GM21576 (cell line): Measurements from ENCODE around the gene GUK1.

Experiments
- ATAC-seq: cut with Tn5 transposase; IDR thresholded peaks from one replicate; pipeline ENCODE4 v1.9.1; 2021; ENCODE audit warnings: mild to moderate bottlenecking, moderate library complexity; ENCODE audit not compliant: unreplicated experiment

Gene GUK1

DNA sequence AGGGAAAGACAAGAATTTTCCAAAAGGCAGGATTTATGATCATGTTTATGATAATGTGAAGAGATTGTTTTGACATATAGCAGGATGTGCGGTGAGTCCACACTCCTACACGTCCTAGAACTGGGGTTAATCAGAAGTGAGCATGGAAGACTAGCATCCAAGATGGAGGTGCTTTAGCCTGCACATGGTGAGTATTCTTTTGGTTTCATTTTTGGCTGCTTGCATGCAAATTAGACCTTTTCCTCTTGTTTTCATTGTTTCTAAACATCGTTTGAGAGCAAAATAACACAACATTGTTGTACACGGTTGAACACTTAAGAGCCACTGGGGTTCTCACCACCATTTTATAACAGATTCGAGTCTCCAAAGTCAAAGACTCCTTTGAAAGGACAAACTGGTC, 14.9 kb upstream of the GUK1 start:
- no peak for ATAC-seq

DNA sequence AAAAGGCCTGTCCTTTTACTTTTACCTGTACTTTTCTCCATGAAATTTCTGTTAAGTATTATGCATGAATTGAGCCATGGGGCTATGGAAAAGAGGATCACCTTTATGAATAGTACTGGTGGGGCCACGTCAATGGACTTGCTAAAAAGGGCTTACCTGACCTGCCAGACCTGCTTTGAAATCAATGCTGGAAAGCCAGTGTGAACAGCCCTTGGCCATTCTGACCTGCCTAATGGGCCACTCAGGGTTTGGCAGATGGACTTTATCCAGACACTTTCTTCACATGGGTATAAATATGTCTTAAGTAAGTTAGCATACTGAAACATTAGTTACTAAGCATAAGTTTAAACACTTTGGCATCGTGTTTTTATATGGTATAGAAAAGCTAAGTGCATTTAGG, 8.3 kb upstream of the GUK1 start:
- no peak for ATAC-seq

DNA sequence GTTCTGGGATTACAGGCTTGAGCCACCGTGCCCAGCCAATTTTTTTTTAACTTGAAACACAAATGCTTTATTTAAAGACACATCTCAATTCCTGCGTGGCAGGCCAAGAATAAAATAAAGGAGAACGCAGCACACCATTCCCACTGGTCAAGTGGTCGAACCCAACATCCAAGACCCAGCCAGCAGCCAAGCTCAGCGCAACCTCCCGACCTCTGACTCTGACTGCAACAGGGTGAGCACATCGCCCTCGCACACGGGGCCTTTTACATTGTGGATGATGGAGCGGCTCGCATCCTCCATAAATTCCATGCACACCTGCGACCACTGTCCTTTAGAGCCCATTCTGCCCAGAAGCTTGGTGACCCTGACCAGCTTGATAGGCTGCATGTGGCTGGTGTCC, 5.5 kb upstream of the GUK1 start:
- ATAC-seq: no peak

DNA sequence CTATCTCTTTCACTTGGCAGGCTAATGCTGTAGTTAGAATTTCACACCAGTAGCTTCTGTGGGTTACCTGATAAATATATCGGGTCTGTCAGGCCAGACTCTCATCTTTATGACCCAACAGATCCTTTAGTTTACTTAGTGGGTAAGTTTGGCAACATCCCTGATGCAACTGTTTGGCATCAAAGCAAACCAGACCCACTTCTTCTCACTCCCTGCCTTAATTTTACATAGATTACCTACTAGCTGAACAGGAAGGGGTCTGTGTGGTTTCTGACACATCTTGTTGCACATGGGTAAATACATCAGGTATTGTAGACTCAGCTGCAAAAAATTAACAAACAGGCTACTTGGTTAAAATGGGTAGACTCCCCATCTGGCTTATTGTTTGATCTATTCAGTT, 3.2 kb upstream of the GUK1 start:
- ATAC-seq: no peak

DNA sequence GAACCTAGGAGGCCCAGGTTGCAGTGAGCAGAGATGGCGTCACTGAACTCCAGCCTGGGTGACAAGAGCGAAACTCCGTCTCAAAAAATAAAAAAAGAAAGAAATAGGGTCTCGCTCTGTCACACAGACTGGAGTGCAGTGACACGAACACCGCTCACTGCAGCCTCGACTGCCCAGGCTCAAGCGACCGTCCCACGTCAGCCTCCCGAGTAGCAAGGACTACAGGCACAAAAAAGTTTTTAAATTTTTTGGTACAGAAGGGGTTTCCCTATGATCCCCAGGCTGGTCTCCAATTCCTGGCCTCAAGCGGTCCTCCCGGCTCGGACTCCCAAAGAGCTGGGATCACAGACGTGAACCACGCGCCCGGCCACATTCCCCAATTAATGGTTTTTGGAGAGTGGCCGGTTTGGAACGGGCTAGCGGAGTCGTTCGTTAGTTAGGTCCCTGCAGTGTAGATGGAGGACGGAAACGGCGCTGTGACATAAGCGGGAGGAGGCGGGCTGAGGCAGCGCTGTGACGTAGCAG, 611 bp upstream of the GUK1 start:
- ATAC-seq: no peak

DNA sequence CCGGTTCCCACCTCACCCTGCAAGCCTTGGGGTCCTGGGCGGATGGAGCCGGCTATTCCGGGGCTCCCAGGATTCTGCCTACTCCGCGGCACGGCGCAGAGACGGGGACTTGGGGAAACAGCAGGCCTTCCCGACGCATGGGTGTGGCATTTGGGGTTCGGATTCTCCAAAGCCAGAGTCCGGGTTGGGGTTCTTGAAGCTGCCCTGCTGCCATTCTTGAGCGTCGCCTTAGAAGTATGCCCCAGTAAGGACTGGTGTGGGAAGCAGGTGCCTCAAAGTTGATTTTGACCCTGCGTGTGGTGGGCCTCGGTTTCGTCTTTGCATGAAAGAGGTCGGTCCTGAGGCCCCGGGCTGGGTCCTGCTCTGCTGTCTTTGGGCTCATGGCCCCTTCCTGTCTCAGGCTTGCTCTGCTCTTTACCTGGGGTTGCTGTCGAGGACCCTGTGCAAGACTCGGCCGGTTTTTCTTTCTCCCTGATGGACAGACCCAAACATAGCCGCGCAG, 696 bp downstream of the GUK1 start:
- ATAC-seq: no peak

DNA sequence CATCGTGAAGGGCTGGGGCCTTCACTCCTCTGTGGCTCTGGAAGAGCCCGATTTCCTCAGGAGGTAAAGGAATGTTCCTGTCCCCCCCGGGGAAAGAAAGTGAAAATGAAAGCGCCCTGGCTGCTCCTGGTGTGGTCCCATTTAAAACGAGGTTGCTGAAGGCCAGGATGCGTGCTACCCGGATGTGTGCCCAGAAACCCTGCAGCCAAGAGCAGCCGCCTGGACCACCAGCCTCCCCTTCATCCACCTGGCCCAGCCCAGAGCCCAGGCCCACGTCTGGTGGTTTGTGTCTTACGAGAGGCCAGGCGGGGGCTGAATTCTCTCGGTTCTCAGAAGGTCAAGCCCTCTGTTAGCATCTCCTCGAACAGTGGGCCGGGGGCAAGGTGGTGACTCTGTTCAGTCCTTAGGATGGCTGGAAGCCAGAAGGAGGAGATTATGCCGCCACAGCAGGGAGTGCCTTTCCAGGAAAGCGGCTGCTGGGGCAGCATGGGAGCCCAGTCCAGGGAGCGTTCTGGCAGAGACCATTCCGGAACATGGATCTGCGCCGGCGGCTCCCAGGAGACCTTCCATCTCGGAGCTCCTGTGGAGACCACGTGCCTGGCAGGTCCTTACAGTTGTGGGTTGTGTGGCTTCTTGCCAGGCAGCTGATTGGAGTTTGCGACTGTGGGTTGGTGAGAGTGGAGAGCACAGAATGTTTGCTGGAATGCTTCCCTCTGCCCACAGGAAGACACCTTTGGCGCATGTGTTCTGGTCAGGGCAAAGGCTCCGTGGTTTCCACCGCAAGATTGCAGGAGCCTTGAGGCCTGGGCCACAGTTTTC, 1.4 kb downstream of the GUK1 start:
- no peak for ATAC-seq

DNA sequence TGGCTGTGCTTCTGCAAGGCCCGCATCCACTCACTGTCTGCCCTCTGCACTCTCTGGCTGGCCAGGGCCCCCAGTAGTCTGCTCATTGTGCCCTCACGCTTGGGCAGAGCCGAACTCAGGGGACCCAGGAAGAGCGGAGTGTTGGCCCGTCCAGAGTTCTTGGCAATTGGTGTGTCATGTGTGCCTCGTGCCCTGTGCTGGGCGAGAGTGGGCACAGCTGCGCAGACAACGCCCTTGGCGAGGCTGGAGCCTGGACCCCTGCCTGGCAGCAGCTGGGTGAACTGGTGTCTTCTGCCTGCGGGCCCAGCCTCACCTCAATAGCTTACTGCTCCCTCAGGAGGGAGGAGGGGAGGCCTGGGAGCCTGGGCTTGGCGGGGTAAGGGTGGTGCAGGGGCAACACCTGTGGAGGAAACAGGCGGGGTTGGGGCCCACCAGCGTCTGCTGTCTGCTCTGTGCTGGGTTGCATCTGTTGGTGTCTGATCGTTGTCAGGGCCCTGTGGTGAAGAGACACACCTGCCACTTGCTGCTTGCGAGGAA, 2.1 kb downstream of the GUK1 start:
- no peak for ATAC-seq

DNA sequence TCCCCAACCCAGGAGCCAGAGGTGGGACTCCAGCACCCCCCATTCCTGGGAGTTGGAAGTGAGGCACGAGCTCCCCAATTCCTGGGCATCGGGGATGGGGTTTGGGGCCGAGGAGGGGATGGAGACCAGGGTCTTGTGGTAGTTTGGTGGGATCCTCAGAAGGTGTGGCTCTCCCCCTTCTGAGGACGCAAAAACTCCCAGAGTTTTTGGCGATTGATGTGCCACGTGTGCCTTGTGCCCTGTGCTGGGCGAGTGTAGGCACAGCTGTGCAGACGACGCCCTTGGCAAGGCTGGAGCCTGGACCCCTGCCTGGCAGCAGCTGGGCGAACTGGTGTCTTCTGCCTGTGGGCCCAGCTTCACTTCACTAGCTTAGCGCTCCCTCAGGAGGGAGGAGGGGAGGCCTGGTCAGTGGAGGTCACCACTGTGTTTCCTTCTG, 2.6 kb downstream of the GUK1 start:
- ATAC-seq: no peak

DNA sequence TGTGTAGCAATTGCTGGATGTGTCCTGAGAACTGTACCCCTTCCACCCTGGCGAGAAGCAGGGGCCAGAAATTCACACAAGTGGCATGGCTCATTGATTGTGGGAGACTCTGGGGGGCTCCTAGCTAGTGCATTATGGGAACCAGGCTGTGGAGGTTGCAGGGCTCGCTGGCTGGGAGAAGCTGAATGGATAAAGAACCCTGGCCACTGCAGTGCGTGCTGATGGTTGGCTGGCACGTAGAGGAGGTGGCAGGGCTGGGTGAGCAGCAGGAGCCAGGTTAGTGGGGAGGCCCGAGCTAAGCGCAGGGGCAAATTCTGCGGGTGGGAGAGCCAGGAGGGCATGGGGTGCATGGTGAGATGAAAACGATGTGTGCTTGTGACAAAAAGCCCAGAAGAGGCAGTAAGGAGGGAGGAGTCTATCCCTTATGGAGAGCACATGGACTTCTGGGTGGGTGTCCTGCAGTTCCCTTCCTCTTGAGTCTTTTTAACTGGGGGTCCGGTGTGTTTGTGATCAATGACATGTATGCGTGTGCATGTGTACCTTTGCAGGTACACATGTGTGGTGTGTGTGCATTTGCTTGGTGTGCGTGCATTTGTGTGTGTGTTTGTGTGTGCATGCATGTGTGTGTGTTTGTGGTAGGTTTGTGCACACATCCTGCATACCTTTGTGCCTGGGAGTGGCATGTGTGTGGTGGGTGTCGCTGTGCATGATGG, 3.6 kb downstream of the GUK1 start:
- ATAC-seq: no peak

DNA sequence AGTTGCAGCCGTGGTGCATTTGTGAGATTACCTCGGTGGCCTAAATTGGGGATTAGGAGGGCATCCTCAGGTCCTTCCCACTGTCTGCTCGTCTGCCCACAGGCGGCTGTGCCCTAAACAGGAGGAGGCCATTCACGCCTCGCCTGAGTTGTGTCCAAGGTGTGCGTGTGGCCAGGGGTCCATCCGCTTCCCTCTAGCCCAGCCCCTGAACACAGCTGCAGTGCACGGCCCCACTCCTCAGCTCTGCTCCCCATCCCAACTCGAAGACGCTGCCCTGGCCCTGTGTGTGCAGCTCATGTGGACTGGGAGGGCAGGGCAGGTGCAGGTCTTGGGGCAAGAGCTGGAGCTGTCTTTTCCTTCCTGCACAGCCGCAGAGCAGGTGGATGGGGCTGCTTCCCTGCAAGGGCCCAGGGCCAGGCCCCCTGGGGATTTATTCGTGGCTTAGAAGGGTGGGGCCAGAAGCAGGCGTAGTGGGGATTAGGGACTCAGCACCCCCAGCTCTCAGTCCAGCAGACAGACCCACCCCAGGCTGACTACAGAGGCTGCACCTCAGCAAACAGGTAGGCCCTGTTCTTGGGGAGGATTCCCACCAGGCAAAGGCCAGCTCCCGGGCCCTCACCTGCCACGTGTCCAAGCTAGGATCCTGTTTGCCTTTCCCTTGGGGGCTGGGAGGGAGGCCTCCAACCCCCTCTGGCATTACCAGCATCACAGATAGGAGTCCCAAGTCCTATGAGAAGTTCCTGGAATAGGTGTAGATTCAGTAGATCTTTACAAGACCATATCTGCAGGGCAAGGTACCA, 4.3 kb downstream of the GUK1 start:
- no peak for ATAC-seq

DNA sequence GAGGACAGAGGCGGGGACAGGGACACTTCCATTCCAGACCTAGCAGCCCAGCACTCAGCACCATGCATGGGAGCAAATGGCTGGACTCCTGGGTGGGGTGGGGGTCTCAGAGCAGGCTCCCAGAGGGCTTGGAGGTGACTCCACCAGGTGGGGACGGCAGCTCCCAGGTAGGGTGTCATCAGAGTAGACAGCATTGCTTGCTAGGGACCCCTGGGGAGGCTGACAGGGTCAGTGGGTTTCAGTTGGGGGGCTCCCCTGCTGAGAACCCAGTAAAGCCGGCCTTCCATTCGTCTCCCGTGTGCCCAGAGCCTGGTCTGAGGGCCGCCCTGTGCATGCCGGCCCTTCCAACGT, 4.9 kb downstream of the GUK1 start:
- no peak for ATAC-seq

DNA sequence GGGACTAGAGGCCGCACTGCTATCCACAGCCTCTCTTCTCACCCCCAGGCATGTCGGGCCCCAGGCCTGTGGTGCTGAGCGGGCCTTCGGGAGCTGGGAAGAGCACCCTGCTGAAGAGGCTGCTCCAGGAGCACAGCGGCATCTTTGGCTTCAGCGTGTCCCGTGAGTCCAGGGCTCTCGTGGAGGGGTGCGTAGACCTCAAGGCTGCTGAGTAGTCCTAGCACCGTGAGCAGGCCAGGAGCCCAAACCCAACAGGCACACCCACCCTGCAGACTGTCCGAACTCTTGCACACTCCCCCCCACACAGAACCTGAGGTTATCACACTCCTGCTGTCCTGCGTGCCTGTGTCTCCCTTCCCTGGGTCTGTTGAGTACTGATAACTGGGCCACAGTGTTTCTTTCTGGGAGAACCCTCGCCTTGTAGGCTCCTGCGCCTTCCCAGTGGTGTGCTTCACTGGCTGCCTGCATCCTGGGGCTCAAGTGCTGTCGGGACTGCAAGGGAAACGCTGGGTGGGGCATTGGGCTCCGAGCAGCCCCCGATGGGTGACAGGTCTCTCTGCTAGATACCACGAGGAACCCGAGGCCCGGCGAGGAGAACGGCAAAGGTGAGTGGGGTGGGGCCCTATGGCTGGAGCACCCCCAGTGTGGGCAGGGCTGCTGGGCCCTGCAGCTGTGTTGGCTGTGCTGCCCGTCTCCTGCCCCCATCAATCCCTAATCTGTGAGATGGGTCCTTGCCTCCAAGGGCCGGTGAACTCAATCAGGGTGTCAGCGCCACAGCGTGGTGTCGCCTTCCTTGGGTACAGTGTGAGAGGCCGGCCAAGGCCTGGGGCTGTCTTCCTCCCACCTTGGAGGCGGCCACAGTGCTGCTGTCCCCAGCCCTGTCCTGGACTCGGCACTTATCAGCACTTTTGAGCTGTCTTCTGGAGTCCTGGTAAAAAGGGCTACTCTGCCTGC, 5.7 kb downstream of the GUK1 start:
- ATAC-seq: no peak

DNA sequence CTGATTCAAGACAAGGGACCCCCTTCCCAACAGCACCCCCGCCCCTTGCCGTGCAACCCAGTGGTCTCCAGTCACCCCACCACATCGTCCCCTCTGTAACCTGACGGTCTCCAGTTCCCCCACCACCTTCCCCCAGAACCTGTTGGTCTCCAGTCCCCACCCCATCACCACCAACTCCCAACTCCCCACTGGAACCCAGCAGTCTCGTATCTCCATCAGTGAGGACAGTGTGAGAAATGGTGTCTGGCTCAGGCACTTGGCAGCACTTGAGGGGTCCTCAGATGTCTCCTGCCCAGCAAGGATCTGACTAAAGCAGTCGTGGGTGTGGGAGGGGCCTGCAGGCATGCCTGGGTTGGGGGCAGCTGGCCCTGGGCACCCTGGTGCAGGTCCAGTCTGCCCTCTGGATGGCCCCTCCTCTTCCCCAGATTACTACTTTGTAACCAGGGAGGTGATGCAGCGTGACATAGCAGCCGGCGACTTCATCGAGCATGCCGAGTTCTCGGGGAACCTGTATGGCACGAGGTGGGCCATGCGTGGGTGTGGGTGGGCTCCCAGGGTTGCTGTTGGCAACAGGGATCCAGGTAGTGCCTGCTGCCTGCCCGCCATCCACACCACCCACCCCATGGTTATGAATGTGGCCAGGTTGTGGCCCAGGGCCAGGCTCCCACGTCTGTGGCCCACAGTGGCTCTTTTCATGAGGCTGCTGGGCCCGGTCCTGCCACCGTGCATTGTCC, 6.5 kb downstream of the GUK1 start:
- ATAC-seq: no peak

DNA sequence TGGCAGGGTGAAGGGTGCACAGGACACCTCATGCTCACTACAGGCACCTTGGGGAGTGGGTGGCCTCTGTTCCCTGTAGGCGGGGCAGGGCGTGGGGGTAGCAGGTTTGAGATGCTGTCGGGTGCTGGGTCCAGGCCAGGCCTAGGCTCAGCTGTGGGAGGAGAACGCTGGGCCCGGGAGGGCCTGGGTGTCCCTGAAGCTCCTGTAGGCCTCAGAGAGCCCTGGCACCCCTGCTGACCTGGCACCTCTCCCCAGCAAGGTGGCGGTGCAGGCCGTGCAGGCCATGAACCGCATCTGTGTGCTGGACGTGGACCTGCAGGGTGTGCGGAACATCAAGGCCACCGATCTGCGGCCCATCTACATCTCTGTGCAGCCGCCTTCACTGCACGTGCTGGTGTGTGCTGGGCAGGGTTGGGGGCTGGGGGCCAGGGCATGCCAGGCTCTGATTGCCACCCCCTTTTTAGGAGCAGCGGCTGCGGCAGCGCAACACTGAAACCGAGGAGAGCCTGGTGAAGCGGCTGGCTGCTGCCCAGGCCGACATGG, 7.1 kb downstream of the GUK1 start:
- no peak for ATAC-seq

DNA sequence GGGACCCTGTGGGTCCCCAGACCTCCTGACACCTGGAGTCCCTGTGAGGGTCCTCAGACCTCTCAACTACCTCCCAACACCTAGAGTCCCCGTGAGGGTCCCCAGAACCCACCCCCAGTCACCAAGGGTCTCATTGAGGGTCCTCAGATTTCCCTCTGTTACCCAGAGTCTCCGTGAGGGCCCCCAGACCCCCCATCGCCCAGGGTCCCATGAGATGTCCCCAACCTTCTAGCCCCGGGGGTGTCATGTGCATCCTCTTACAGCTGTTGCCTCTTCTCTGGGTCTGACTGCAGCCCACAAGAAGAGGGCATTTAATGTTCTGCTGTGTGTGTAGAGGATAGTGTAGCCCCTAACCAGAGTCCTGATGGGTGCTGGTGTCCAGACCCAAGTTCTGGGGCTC, 7.7 kb downstream of the GUK1 start:
- no peak for ATAC-seq

DNA sequence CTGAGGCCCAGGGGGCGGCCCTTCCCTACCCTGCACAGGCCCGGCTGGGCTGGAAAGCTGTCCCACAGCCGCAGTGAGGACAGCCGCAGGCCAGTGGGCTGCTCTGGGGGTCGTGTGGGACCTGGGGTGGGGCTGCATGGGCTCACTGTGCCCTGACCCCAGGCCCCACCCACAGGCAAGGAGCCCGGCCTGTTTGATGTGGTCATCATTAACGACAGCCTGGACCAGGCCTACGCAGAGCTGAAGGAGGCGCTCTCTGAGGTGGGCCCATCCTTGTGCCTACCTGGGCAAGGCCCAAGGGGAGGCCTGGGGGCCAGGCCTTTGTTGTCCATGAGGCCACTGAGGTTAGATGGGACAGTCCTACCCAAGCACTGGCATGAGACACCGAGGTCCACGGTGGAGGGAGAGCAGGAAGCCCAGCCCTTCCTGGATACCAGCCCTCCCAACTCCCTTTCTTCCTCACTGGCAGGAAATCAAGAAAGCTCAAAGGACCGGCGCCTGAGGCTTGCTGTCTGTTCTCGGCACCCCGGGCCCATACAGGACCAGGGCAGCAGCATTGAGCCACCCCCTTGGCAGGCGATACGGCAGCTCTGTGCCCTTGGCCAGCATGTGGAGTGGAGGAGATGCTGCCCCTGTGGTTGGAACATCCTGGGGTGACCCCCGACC, 8.2 kb downstream of the GUK1 start:
- no peak for ATAC-seq

DNA sequence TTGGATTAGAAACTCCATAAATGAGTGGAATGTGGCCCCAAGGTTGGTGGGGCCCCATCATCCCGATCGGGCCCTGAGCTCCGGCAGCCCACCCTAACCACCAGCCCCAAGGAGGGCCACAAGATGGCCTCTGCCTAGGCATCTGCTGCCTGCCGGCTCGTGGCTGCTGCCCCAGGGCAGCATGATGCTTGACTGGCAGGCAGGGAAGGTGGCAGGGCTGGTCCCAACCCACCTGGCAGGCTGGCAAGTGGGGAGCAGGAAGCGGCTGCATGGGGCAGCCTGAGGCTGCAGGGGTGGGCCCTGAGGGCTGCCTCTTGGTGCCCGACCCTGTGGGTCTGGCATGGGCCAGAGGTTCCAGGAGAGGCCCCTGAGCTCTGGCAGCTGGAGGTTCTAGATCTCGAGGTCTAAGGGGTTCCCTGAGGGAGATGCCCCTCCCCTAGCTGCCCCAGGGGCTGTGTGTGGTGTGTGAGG, 8.9 kb downstream of the GUK1 start:
- no peak for ATAC-seq
